ENCODE results near the gene FZD8.

DNA sequence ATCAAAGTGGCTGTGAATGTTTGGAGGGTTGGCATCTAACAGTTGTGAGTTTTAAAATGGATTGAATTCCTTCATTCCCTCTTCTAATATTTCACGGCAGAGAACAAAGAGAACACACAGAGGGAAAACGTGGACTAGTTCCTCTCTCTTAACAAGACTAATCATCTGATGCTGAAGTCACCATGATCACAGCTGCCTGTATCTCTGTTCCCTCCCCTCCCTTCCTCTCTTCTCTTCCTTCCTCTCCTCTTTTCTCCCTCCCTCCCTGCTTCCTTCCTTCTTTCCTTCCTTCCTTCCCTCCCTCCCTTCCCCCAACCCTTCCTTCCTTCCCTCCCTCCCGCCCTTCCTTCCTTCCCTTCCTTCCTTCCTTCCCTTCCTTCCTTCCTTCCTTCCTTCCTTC is 47.0 kb downstream of the FZD8 start:
- TF ChIP-seq, protein P1, sequence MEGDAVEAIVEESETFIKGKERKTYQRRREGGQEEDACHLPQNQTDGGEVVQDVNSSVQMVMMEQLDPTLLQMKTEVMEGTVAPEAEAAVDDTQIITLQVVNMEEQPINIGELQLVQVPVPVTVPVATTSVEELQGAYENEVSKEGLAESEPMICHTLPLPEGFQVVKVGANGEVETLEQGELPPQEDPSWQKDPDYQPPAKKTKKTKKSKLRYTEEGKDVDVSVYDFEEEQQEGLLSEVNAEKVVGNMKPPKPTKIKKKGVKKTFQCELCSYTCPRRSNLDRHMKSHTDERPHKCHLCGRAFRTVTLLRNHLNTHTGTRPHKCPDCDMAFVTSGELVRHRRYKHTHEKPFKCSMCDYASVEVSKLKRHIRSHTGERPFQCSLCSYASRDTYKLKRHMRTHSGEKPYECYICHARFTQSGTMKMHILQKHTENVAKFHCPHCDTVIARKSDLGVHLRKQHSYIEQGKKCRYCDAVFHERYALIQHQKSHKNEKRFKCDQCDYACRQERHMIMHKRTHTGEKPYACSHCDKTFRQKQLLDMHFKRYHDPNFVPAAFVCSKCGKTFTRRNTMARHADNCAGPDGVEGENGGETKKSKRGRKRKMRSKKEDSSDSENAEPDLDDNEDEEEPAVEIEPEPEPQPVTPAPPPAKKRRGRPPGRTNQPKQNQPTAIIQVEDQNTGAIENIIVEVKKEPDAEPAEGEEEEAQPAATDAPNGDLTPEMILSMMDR (tag by site-specific recombination; IDR thresholded peaks at IDR 0.05): no peak
- TF ChIP-seq TCF7L2 (IDR thresholded peaks at IDR 0.05; ENCODE audit: borderline replicate concordance, low read depth, low read length) (no peak), GLIS1 (tag by site-specific recombination; IDR thresholded peaks at IDR 0.05) (no peak), ZNF302 (tag by site-specific recombination; IDR thresholded peaks at IDR 0.05; ENCODE audit: low read depth) (no peak), ZNF555 (tag by site-specific recombination; conservative IDR thresholded peaks at IDR 0.05) (no peak), ZNF114 (tag by site-specific recombination; IDR thresholded peaks at IDR 0.05) (no peak), ZNF354C (tag by site-specific recombination; IDR thresholded peaks at IDR 0.05; ENCODE audit: borderline replicate concordance, low read depth) (no peak), ZNF19 (tag by site-specific recombination; IDR thresholded peaks at IDR 0.05; ENCODE audit: low read depth) (no peak), ZNF501 (tag by site-specific recombination; IDR thresholded peaks at IDR 0.05) (no peak), ZNF175 (tag by site-specific recombination; IDR thresholded peaks at IDR 0.05) (no peak), ZSCAN23 (tag by site-specific recombination; IDR thresholded peaks at IDR 0.05) (no peak), ZNF138 (tag by site-specific recombination; IDR thresholded peaks at IDR 0.05; ENCODE audit: borderline replicate concordance) (no peak)
- TF ChIP-seq, protein P2, sequence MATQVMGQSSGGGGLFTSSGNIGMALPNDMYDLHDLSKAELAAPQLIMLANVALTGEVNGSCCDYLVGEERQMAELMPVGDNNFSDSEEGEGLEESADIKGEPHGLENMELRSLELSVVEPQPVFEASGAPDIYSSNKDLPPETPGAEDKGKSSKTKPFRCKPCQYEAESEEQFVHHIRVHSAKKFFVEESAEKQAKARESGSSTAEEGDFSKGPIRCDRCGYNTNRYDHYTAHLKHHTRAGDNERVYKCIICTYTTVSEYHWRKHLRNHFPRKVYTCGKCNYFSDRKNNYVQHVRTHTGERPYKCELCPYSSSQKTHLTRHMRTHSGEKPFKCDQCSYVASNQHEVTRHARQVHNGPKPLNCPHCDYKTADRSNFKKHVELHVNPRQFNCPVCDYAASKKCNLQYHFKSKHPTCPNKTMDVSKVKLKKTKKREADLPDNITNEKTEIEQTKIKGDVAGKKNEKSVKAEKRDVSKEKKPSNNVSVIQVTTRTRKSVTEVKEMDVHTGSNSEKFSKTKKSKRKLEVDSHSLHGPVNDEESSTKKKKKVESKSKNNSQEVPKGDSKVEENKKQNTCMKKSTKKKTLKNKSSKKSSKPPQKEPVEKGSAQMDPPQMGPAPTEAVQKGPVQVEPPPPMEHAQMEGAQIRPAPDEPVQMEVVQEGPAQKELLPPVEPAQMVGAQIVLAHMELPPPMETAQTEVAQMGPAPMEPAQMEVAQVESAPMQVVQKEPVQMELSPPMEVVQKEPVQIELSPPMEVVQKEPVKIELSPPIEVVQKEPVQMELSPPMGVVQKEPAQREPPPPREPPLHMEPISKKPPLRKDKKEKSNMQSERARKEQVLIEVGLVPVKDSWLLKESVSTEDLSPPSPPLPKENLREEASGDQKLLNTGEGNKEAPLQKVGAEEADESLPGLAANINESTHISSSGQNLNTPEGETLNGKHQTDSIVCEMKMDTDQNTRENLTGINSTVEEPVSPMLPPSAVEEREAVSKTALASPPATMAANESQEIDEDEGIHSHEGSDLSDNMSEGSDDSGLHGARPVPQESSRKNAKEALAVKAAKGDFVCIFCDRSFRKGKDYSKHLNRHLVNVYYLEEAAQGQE (tag by site-specific recombination; IDR thresholded peaks at IDR 0.05): no peak
- TF ChIP-seq, protein P3, sequence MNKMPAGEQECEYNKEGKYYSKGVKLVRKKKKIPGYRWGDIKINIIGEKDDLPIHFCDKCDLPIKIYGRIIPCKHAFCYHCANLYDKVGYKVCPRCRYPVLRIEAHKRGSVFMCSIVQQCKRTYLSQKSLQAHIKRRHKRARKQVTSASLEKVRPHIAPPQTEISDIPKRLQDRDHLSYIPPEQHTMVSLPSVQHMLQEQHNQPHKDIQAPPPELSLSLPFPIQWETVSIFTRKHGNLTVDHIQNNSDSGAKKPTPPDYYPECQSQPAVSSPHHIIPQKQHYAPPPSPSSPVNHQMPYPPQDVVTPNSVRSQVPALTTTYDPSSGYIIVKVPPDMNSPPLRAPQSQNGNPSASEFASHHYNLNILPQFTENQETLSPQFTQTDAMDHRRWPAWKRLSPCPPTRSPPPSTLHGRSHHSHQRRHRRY (tag by site-specific recombination; IDR thresholded peaks at IDR 0.05): no peak
